SIG-M5 (cell line): Measurements from ENCODE around the gene ALDH8A1.

Experiments
- DNase-seq: peaks from one replicate; lab custom pipeline; 2025; lab: John Stamatoyannopoulos, UW

Gene ALDH8A1

DNA sequence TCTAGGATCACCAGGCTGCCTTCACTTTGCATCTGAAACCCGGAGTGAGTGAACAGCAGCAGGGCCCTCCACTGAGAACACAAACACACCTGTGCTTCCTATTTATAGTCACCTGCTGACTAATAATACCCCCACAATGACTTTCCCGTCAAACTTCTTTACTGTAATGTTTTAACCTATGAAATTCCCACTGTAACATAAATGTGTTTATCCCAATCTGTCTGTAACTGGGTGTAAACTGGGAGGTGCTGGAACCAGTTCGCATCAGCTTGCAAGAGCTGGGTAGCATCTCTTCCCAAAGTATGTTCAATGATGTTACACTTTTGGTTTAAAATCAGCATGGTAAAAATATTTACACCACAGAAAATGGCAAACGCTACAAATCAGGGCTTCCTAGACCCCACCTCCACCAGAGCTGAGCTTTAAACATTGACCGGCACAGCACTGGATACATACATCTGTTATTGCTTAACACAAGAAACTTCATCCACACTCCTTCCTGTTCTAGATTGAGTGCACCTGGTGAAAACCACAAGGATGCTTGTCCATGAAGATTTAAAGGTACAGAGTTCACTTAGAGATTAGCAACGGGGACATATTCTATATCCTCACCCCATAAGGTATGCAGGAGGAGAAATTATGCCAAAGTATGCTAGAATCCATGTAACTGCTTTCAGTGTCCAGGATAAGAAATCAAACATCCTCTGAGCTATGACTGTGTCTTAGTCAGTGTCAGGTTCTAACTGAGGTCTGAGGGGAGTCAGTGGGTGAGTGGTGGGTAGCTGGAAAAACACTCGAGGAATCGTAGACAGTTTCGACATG, 79.0 kb downstream of the ALDH8A1 start:
- DNase-seq = no peak

DNA sequence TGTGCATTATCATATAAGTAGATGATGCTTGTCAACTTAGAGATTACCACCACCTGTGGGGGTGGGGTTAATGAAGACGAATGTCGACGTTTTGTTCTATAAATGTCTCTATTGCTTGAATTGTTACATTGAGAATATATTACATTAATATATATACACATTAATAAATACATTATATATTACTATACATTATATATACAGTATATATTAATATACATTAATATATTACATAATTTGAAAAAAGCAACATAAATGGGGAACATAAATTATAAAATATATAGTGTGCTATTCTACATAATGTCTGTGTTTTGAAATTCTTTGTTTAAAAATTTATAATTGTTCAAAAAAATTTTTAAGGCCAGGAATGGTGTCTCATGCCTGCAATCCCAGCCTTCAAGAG, 81.1 kb downstream of the ALDH8A1 start:
- DNase-seq = no peak
